Activated CD4-positive, alpha-beta T cell treated with anti-CD3 and anti-CD28 coated beads, Interleukin-2, amount 50 U/mL, for 48 hours (primary cell): ENCODE results near the gene OSBPL3.
A peak's percentile ranks its signal among the peaks of the same experiment; 100 is the strongest.

Experiments
- DNase-seq, 2 experiments: peaks; one replicate each; pipeline ENCODE4 v3.0.0-alpha.2; 2020

Gene OSBPL3

GRCh38 chr7:24980534-24981170, 674 bp upstream of the OSBPL3 start:
- DNase-seq, result peak; percentile 54 to 55

- DNase-seq, result peak; percentile 79 to 85
Observed at GRCh38 chr7:24979470-24979862, 512 bp downstream of the OSBPL3 start.

GRCh38 chr7:24978843-24979469, 1.0 kb downstream of the OSBPL3 start:
- DNase-seq, result no peak

- DNase-seq, result no peak
Observed at GRCh38 chr7:24975644-24976260, 4.2 kb downstream of the OSBPL3 start.

GRCh38 chr7:24975172-24975571, 4.8 kb downstream of the OSBPL3 start:
- no peak for DNase-seq

GRCh38 chr7:24974026-24974832, 5.7 kb downstream of the OSBPL3 start:
- DNase-seq, result no peak

- DNase-seq, result no peak
Observed at GRCh38 chr7:24972991-24973390, 7.0 kb downstream of the OSBPL3 start.

GRCh38 chr7:24972166-24972477, 7.9 kb downstream of the OSBPL3 start:
- DNase-seq, result no peak

- DNase-seq, result no peak
Observed at GRCh38 chr7:24971333-24972165, 8.4 kb downstream of the OSBPL3 start.

GRCh38 chr7:24970676-24971075, 9.3 kb downstream of the OSBPL3 start:
- DNase-seq, result no peak

GRCh38 chr7:24968165-24968564, 11.8 kb downstream of the OSBPL3 start:
- no peak for DNase-seq

- DNase-seq, result no peak
Observed at GRCh38 chr7:24967696-24968095, 12.3 kb downstream of the OSBPL3 start.

GRCh38 chr7:24966802-24967201, 13.2 kb downstream of the OSBPL3 start:
- DNase-seq, result no peak

GRCh38 chr7:24965831-24966708, 13.9 kb downstream of the OSBPL3 start:
- DNase-seq, result peak; percentile 40 to 54

GRCh38 chr7:24964191-24964590, 15.8 kb downstream of the OSBPL3 start:
- no peak for DNase-seq

GRCh38 chr7:24963218-24963617, 16.8 kb downstream of the OSBPL3 start:
- peak; percentile 50 to 62 for DNase-seq

- no peak for DNase-seq
Observed at GRCh38 chr7:24962418-24962962, 17.5 kb downstream of the OSBPL3 start.

- DNase-seq, result no peak
Observed at GRCh38 chr7:24959735-24960485, 20.1 kb downstream of the OSBPL3 start.

GRCh38 chr7:24958399-24958798, 21.6 kb downstream of the OSBPL3 start:
- DNase-seq, result no peak

GRCh38 chr7:24956021-24956420, 24.0 kb downstream of the OSBPL3 start:
- no peak for DNase-seq

- DNase-seq, result no peak
Observed at GRCh38 chr7:24955313-24955712, 24.7 kb downstream of the OSBPL3 start.
